ENCODE results near the gene BORCS8. TPM values are rescaled to one million over a fixed set of nuclear protein-coding genes. Genes with fewer than 3 reads are reported as not detected.

The BORCS8 gene
- 10 to 100 TPM; 36.0 to 41.2 TPM for total RNA-seq
- polyA plus RNA-seq = 10 to 100 TPM; 24.4 to 29.2 TPM

GRCh38 chr19:19192078-19192882 is at the start of gene BORCS8, which contains the start of gene RFXANK:
Gene BORCS8, minus strand, starts transcription at chr19:19192152. Its CDS starts 35 bp downstream, at chr19:19192117.
Gene RFXANK, plus strand, starts transcription at chr19:19192258. Its CDS starts 1,689 bp downstream, at chr19:19193947.
- no peaks in the 10 kb centered on the region for H3K9me3 ChIP-seq (ENCODE audit: control insufficient read depth in 1 of 2, low read length in 2 of 2)
- Mint-ChIP-seq H3K27ac (peak within 1 kb of the TSS; percentile 98 to 100 (median 99)), H3K27me3 (no peaks in the 10 kb centered on the region), H3K4me1 (peaks cover 18 to 55% (median 37%) of the 10 kb centered on the region in 4 donors), H3K9me3 (no peaks in the 10 kb centered on the region), H3K4me3 (peak within 1 kb of the TSS; percentile 95 to 99 (median 98)), H3K36me3 (peaks cover 4 to 21% of the 10 kb centered on the region in 2 donors)
- peak within 1 kb of the TSS; percentile 98 to 100 for H3K4me3 ChIP-seq (ENCODE audit: low read length in 2 of 2)
- peaks cover 44% of the 10 kb centered on the region for H3K4me1 ChIP-seq (ENCODE audit: insufficient read depth, low read length)
- H3K27ac ChIP-seq (ENCODE audit: low read depth, low read length) = peak within 1 kb of the TSS; percentile 100
- intact Hi-C loops (cut with micrococcal nuclease) = loop anchor here (1.0 to 5.0 kb wide), 8 partner anchors 11 to 471 kb away; partner anchors contain the start of genes ATP13A1, COPE, DDX49 and GATAD2A
- peaks cover 3% of the 10 kb centered on the region for H3K36me3 ChIP-seq (ENCODE audit: insufficient read depth, low read length)
- ChIA-PET CTCF (ENCODE audit: partially characterized antibody) (interaction anchor here (0.6 to 1.7 kb wide), 10 partner anchors 8 to 980 kb away, joined by 3 to 7 read pairs (median 4); partner anchors contain the start of gene NR2C2AP), POLR2A (ENCODE audit: partially characterized antibody) (interaction anchor here (0.5 to 4.5 kb wide), 17 partner anchors 11 to 360 kb away, joined by 3 to 84 read pairs (median 4); partner anchors contain the start of genes COPE, DDX49, GATAD2A and MAU2)
- peak; percentile 97 to 99 (median 99) for DNase-seq
- H3K27me3 ChIP-seq (ENCODE audit: insufficient read depth, low read length) = no peaks in the 10 kb centered on the region

- ChIA-PET POLR2A (ENCODE audit: partially characterized antibody) (no interaction called here), CTCF (ENCODE audit: partially characterized antibody) (no interaction called here)
- intact Hi-C loops (cut with micrococcal nuclease) = no loop called here
- Histone ChIP-seq H3K4me1 (ENCODE audit: insufficient read depth, low read length) (no peaks in the 10 kb centered on the region), H3K27ac (ENCODE audit: low read depth, low read length) (no peak overlapping the region), H3K9me3 (ENCODE audit: control insufficient read depth in 1 of 2, low read length in 2 of 2) (peaks cover 0 to 4% of the 10 kb centered on the region in 2 donors), H3K36me3 (ENCODE audit: insufficient read depth, low read length) (no peaks in the 10 kb centered on the region), H3K4me3 (ENCODE audit: low read length in 2 of 2) (no peak overlapping the region), H3K27me3 (ENCODE audit: insufficient read depth, low read length) (no peaks in the 10 kb centered on the region)
- no peaks in the 10 kb centered on the region for H3K4me1 Mint-ChIP-seq
- H3K27ac Mint-ChIP-seq = no peak overlapping the region
- no peaks in the 10 kb centered on the region for H3K36me3 Mint-ChIP-seq
- DNase-seq = no peak
- peaks cover 13 to 18% of the 10 kb centered on the region in 2 donors for H3K27me3 Mint-ChIP-seq
- H3K4me3 Mint-ChIP-seq = no peak overlapping the region
- peaks cover 2 to 13% (median 9%) of the 10 kb centered on the region in 8 donors for H3K9me3 Mint-ChIP-seq
These were observed 48.5 kb upstream of the BORCS8 start for GRCh38 chr19:19240476-19240875.

- Mint-ChIP-seq H3K27me3 (peaks cover 13 to 18% of the 10 kb centered on the region in 2 donors), H3K4me3 (no peak overlapping the region), H3K4me1 (no peaks in the 10 kb centered on the region), H3K36me3 (no peaks in the 10 kb centered on the region), H3K9me3 (peaks cover 2 to 16% (median 12%) of the 10 kb centered on the region in 8 donors), H3K27ac (no peak overlapping the region)
- ChIA-PET CTCF (ENCODE audit: partially characterized antibody) (no interaction called here), POLR2A (ENCODE audit: partially characterized antibody) (no interaction called here)
- H3K4me3 ChIP-seq (ENCODE audit: low read length in 2 of 2) = no peak overlapping the region
- no peak overlapping the region for H3K27ac ChIP-seq (ENCODE audit: low read depth, low read length)
- intact Hi-C loops (cut with micrococcal nuclease) = no loop called here
- no peak for DNase-seq
- no peaks in the 10 kb centered on the region for H3K36me3 ChIP-seq (ENCODE audit: insufficient read depth, low read length)
- peaks cover 0 to 8% of the 10 kb centered on the region in 2 donors for H3K9me3 ChIP-seq (ENCODE audit: control insufficient read depth in 1 of 2, low read length in 2 of 2)
- H3K4me1 ChIP-seq (ENCODE audit: insufficient read depth, low read length) = no peaks in the 10 kb centered on the region
- no peaks in the 10 kb centered on the region for H3K27me3 ChIP-seq (ENCODE audit: insufficient read depth, low read length)
These were observed 47.7 kb upstream of the BORCS8 start for GRCh38 chr19:19239675-19240074.

GRCh38 chr19:19238126-19238894 is 46.4 kb upstream of the BORCS8 start:
- Histone ChIP-seq H3K27me3 (ENCODE audit: insufficient read depth, low read length) (no peaks in the 10 kb centered on the region), H3K4me3 (ENCODE audit: low read length in 2 of 2) (no peak overlapping the region), H3K27ac (ENCODE audit: low read depth, low read length) (no peak overlapping the region), H3K9me3 (ENCODE audit: control insufficient read depth in 1 of 2, low read length in 2 of 2) (peaks cover 0 to 18% of the 10 kb centered on the region in 2 donors), H3K36me3 (ENCODE audit: insufficient read depth, low read length) (no peaks in the 10 kb centered on the region), H3K4me1 (ENCODE audit: insufficient read depth, low read length) (no peaks in the 10 kb centered on the region)
- no peaks in the 10 kb centered on the region for H3K4me1 Mint-ChIP-seq
- intact Hi-C loops (cut with micrococcal nuclease) = no loop called here
- H3K36me3 Mint-ChIP-seq = no peaks in the 10 kb centered on the region
- peaks cover 13 to 18% of the 10 kb centered on the region in 2 donors for H3K27me3 Mint-ChIP-seq
- H3K27ac Mint-ChIP-seq = no peak overlapping the region
- peaks cover 2 to 30% (median 23%) of the 10 kb centered on the region in 8 donors for H3K9me3 Mint-ChIP-seq
- ChIA-PET POLR2A (ENCODE audit: partially characterized antibody) (interaction anchor here (0.7 kb wide), 1 partner anchor 629 kb away, joined by 3 read pairs; no protein-coding TSS in a partner anchor), CTCF (ENCODE audit: partially characterized antibody) (no interaction called here)
- H3K4me3 Mint-ChIP-seq = no peak overlapping the region
- DNase-seq = no peak

- Mint-ChIP-seq H3K4me1 (no peaks in the 10 kb centered on the region), H3K27ac (no peak overlapping the region), H3K9me3 (peaks cover 2 to 34% (median 25%) of the 10 kb centered on the region in 8 donors), H3K27me3 (peaks cover 12 to 17% of the 10 kb centered on the region in 2 donors), H3K36me3 (no peaks in the 10 kb centered on the region), H3K4me3 (no peak overlapping the region)
- intact Hi-C loops (cut with micrococcal nuclease) = no loop called here
- H3K9me3 ChIP-seq (ENCODE audit: control insufficient read depth in 1 of 2, low read length in 2 of 2) = peaks cover 0 to 18% of the 10 kb centered on the region in 2 donors
- H3K36me3 ChIP-seq (ENCODE audit: insufficient read depth, low read length) = no peaks in the 10 kb centered on the region
- H3K4me1 ChIP-seq (ENCODE audit: insufficient read depth, low read length) = no peaks in the 10 kb centered on the region
- ChIA-PET POLR2A (ENCODE audit: partially characterized antibody) (no interaction called here), CTCF (ENCODE audit: partially characterized antibody) (no interaction called here)
- H3K27ac ChIP-seq (ENCODE audit: low read depth, low read length) = no peak overlapping the region
- H3K4me3 ChIP-seq (ENCODE audit: low read length in 2 of 2) = no peak overlapping the region
- H3K27me3 ChIP-seq (ENCODE audit: insufficient read depth, low read length) = no peaks in the 10 kb centered on the region
- no peak for DNase-seq
These were observed 44.2 kb upstream of the BORCS8 start for GRCh38 chr19:19236173-19236572.

GRCh38 chr19:19234220-19234816 is 42.4 kb upstream of the BORCS8 start:
- Histone ChIP-seq H3K27ac (ENCODE audit: low read depth, low read length) (no peak overlapping the region), H3K36me3 (ENCODE audit: insufficient read depth, low read length) (no peaks in the 10 kb centered on the region), H3K9me3 (ENCODE audit: control insufficient read depth in 1 of 2, low read length in 2 of 2) (peaks cover 0 to 18% of the 10 kb centered on the region in 2 donors), H3K27me3 (ENCODE audit: insufficient read depth, low read length) (no peaks in the 10 kb centered on the region), H3K4me1 (ENCODE audit: insufficient read depth, low read length) (no peaks in the 10 kb centered on the region), H3K4me3 (ENCODE audit: low read length in 2 of 2) (no peak overlapping the region)
- Mint-ChIP-seq H3K27ac (no peak overlapping the region), H3K27me3 (peaks cover 8 to 14% of the 10 kb centered on the region in 2 donors), H3K4me3 (no peak overlapping the region), H3K4me1 (no peaks in the 10 kb centered on the region), H3K9me3 (peaks cover 2 to 34% (median 25%) of the 10 kb centered on the region in 8 donors), H3K36me3 (no peaks in the 10 kb centered on the region)
- ChIA-PET POLR2A (ENCODE audit: partially characterized antibody) (no interaction called here), CTCF (ENCODE audit: partially characterized antibody) (interaction anchor here (1.9 kb wide), 1 partner anchor 9 kb away, joined by 12 read pairs; no protein-coding TSS in a partner anchor)
- no peak for DNase-seq
- intact Hi-C loops (cut with micrococcal nuclease) = no loop called here

Data from CD4-positive, alpha-beta memory T cell (primary cell).